T47D (cell line): Measurements from ENCODE around the gene MARK3.
A peak's percentile ranks its signal among the peaks of the same experiment; 100 is the strongest.
"Not testable (repeated sequence)": the region's sequence is repeated elsewhere in the genome, so short reads cannot be mapped to it uniquely, and the experiment has no call there.

Source experiments
- DNase-seq, 2 experiments: peaks; one replicate each; pipeline versions ENCODE4 v3.0.0 to v3.0.0-alpha.2; 2011 to 2012; ENCODE audit warnings: low read depth in 1 of 2, low spot score in 1 of 2
- JUND ChIP-seq: IDR thresholded peaks from 2 replicates; pipeline ENCODE4 v1.6.1; 2012; ENCODE audit warnings: low read depth
- in situ Hi-C: cut with HindIII; loops from 2 replicates; pipeline ENCODE4 v1.10.0; 2016; ENCODE audit warnings: low sequenced_read_pairs, low pct_unique_long_range_greater_than_20kb

The MARK3 gene

GRCh38 chr14:103510724-103511693 is 125.8 kb downstream of the MARK3 start:
- in situ Hi-C loops, result no loop called here
- no peak for DNase-seq
- TF ChIP-seq JUND, result no peak

GRCh38 chr14:103512180-103512579 is 127.0 kb downstream of the MARK3 start:
- DNase-seq, in situ Hi-C loops: not testable (repeated sequence)

GRCh38 chr14:103512701-103513611 is 127.7 kb downstream of the MARK3 start:
- in situ Hi-C loops, result no loop called here
- DNase-seq, result no peak
- TF ChIP-seq JUND, result no peak

GRCh38 chr14:103514596-103515421 is 129.6 kb downstream of the MARK3 start:
- no peak for TF ChIP-seq JUND
- no peak for DNase-seq
- in situ Hi-C loops, result no loop called here

GRCh38 chr14:103516426-103517173 is 131.4 kb downstream of the MARK3 start:
- no peak for TF ChIP-seq JUND
- in situ Hi-C loops, result no loop called here
- DNase-seq, result peak; percentile 53 to 73

GRCh38 chr14:103517174-103517566 is 132.0 kb downstream of the MARK3 start:
- in situ Hi-C loops, result no loop called here
- DNase-seq, result no peak
- no peak for TF ChIP-seq JUND

GRCh38 chr14:103517721-103518421 is 132.7 kb downstream of the MARK3 start:
- in situ Hi-C loops, result no loop called here
- no peak for TF ChIP-seq JUND
- no peak for DNase-seq

- in situ Hi-C loops, result no loop called here
- peak; percentile 74 to 94 for DNase-seq
- no peak for TF ChIP-seq JUND
Observed at GRCh38 chr14:103518422-103519042, 133.3 kb downstream of the MARK3 start.

- in situ Hi-C loops, result no loop called here
- peak in 1 of 2 experiments; percentile 76 for DNase-seq
- no peak for TF ChIP-seq JUND
Observed at GRCh38 chr14:103519043-103519836, 134.0 kb downstream of the MARK3 start.

GRCh38 chr14:103519837-103520212 is 134.6 kb downstream of the MARK3 start:
- in situ Hi-C loops, result no loop called here
- no peak for DNase-seq
- no peak for TF ChIP-seq JUND
